ENCODE measurements around the gene JAM2.

The JAM2 gene

GRCh38 chr21:25744854-25745253 lies 105.8 kb downstream of the JAM2 start:
- in situ Hi-C loops (cut with HindIII; ENCODE audit: low sequenced_read_pairs) = no loop called here
- DNase-seq (ENCODE audit: low read depth) = no peak
- no peak overlapping the region for H3K4me3 ChIP-seq (ENCODE audit: low read depth, low read length)

GRCh38 chr21:25750085-25750484 lies 111.0 kb downstream of the JAM2 start:
- no peak for DNase-seq (ENCODE audit: low read depth)
- no peak overlapping the region for H3K4me3 ChIP-seq (ENCODE audit: low read depth, low read length)
- no peak for TF ChIP-seq CTCF (IDR thresholded peaks at IDR 0.05; ENCODE audit: low read depth, low read length, missing control alignments)
- in situ Hi-C loops (cut with HindIII; ENCODE audit: low sequenced_read_pairs) = no loop called here

More at GRCh38 chr21:25744854-25745253, 105.8 kb downstream of the JAM2 start:
- no peak for TF ChIP-seq CTCF (IDR thresholded peaks at IDR 0.05; ENCODE audit: low read depth, low read length, missing control alignments)

- H3K4me3 ChIP-seq (ENCODE audit: low read depth, low read length) = no peak overlapping the region
- in situ Hi-C loops (cut with HindIII; ENCODE audit: low sequenced_read_pairs) = no loop called here
- no peak for DNase-seq (ENCODE audit: low read depth)
- TF ChIP-seq CTCF (IDR thresholded peaks at IDR 0.05; ENCODE audit: low read depth, low read length, missing control alignments) = no peak
Observed at GRCh38 chr21:25752416-25752815, 113.4 kb downstream of the JAM2 start.

GRCh38 chr21:25756190-25756932 lies 117.3 kb downstream of the JAM2 start:
- in situ Hi-C loops (cut with HindIII; ENCODE audit: low sequenced_read_pairs) = no loop called here
- no peak for TF ChIP-seq CTCF (IDR thresholded peaks at IDR 0.05; ENCODE audit: low read depth, low read length, missing control alignments)
- no peak for DNase-seq (ENCODE audit: low read depth)
- H3K4me3 ChIP-seq (ENCODE audit: low read depth, low read length) = no peak overlapping the region

- in situ Hi-C loops (cut with HindIII; ENCODE audit: low sequenced_read_pairs) = no loop called here
- no peak overlapping the region for H3K4me3 ChIP-seq (ENCODE audit: low read depth, low read length)
- no peak for DNase-seq (ENCODE audit: low read depth)
- TF ChIP-seq CTCF (IDR thresholded peaks at IDR 0.05; ENCODE audit: low read depth, low read length, missing control alignments) = no peak
Observed at GRCh38 chr21:25757531-25757930, 118.5 kb downstream of the JAM2 start.

- in situ Hi-C loops (cut with HindIII; ENCODE audit: low sequenced_read_pairs) = no loop called here
- no peak for TF ChIP-seq CTCF (IDR thresholded peaks at IDR 0.05; ENCODE audit: low read depth, low read length, missing control alignments)
- DNase-seq (ENCODE audit: low read depth) = no peak
- no peak overlapping the region for H3K4me3 ChIP-seq (ENCODE audit: low read depth, low read length)
Observed at GRCh38 chr21:25759573-25759972, 120.5 kb downstream of the JAM2 start.
